Measurements from ENCODE around the gene FABP3. TPM values are rescaled to one million over a fixed set of nuclear protein-coding genes. Genes with fewer than 3 reads are reported as not detected.

FABP3 gene
- total RNA-seq, 2 donors from 2014 or later = 1.0 TPM; not detected in 1

GRCh38 chr1:31366796-31367195 lies 6.1 kb downstream of the FABP3 start:
- H3K27ac ChIP-seq = no peak overlapping the region
- no peaks in the 10 kb centered on the region for H3K27me3 ChIP-seq
- intact Hi-C loops (cut with DNase I) = no loop called here
- TF ChIP-seq CTCF (IDR thresholded peaks at IDR 0.05) (no peak), POLR2A (IDR thresholded peaks at IDR 0.05) (no peak)
- 81 to 86% methylated on average over 2 of the region's 2 CpGs for WGBS, 2 donors
- peaks cover 24% of the 10 kb centered on the region for H3K4me1 ChIP-seq
- H3K36me3 ChIP-seq (replicated peaks in 1 of 2; ENCODE audit: insufficient read depth in 1 of 2, low read depth in 2 of 2) = peaks cover 0 to 2% of the 10 kb centered on the region in 2 donors
- DNase-seq (no peak), ATAC-seq (no peak)
- no peak overlapping the region for H3K4me3 ChIP-seq
- no peaks in the 10 kb centered on the region for H3K9me3 ChIP-seq

- TF ChIP-seq POLR2A (IDR thresholded peaks at IDR 0.05) (no peak), CTCF (IDR thresholded peaks at IDR 0.05) (no peak)
- H3K9me3 ChIP-seq = no peaks in the 10 kb centered on the region
- H3K36me3 ChIP-seq (replicated peaks in 1 of 2; ENCODE audit: insufficient read depth in 1 of 2, low read depth in 2 of 2) = peaks cover 0 to 2% of the 10 kb centered on the region in 2 donors
- intact Hi-C loops (cut with DNase I) = no loop called here
- peak in 1 of 4 donors; percentile 31 for DNase-seq
- no peaks in the 10 kb centered on the region for H3K27me3 ChIP-seq
- H3K4me1 ChIP-seq = peaks cover 18% of the 10 kb centered on the region
- peak overlapping the region in 1 of 4 donors; percentile 32 for H3K27ac ChIP-seq
- ATAC-seq = no peak
- no peak overlapping the region for H3K4me3 ChIP-seq
- 75 to 77% methylated on average over 3 of the region's 3 CpGs for WGBS, 2 donors
These were observed 8.2 kb downstream of the FABP3 start for GRCh38 chr1:31364561-31365250.

GRCh38 chr1:31362032-31362431 lies 10.8 kb downstream of the FABP3 start:
- Histone ChIP-seq H3K4me1 (peaks cover 8% of the 10 kb centered on the region), H3K36me3 (replicated peaks in 1 of 2; ENCODE audit: insufficient read depth in 1 of 2, low read depth in 2 of 2) (peaks cover 0 to 2% of the 10 kb centered on the region in 2 donors), H3K4me3 (no peak overlapping the region), H3K9me3 (no peaks in the 10 kb centered on the region), H3K27ac (no peak overlapping the region), H3K27me3 (no peaks in the 10 kb centered on the region)
- WGBS, 2 donors = 94 to 100% methylated on average over 1 to 3 of the region's 3 CpGs
- no peak for ATAC-seq
- intact Hi-C loops (cut with DNase I) = no loop called here
- TF ChIP-seq POLR2A (IDR thresholded peaks at IDR 0.05) = no peak
- no peak for TF ChIP-seq CTCF (IDR thresholded peaks at IDR 0.05)
- DNase-seq = no peak

GRCh38 chr1:31361607-31362006 lies 11.3 kb downstream of the FABP3 start:
- intact Hi-C loops (cut with DNase I) = no loop called here
- Histone ChIP-seq H3K27ac (no peak overlapping the region), H3K4me1 (peaks cover 8% of the 10 kb centered on the region), H3K27me3 (no peaks in the 10 kb centered on the region), H3K9me3 (no peaks in the 10 kb centered on the region), H3K36me3 (replicated peaks in 1 of 2; ENCODE audit: insufficient read depth in 1 of 2, low read depth in 2 of 2) (peaks cover 0 to 2% of the 10 kb centered on the region in 2 donors), H3K4me3 (no peak overlapping the region)
- TF ChIP-seq POLR2A (IDR thresholded peaks at IDR 0.05) = no peak
- ATAC-seq (no peak), DNase-seq (no peak)
- WGBS, 2 donors = 95 to 96% methylated on average over 6 of the region's 6 CpGs

- no peak for TF ChIP-seq POLR2A (IDR thresholded peaks at IDR 0.05)
- no peak for TF ChIP-seq CTCF (IDR thresholded peaks at IDR 0.05)
- DNase-seq (no peak), ATAC-seq (no peak)
- Histone ChIP-seq H3K9me3 (no peaks in the 10 kb centered on the region), H3K4me1 (no peaks in the 10 kb centered on the region), H3K36me3 (replicated peaks in 1 of 2; ENCODE audit: insufficient read depth in 1 of 2, low read depth in 2 of 2) (peaks cover 0 to 4% of the 10 kb centered on the region in 2 donors), H3K27me3 (no peaks in the 10 kb centered on the region), H3K27ac (no peak overlapping the region), H3K4me3 (no peak overlapping the region)
- 81 to 88% methylated on average over 2 of the region's 2 CpGs for WGBS, 2 donors
- intact Hi-C loops (cut with DNase I) = no loop called here
These were observed 16.4 kb downstream of the FABP3 start for GRCh38 chr1:31356427-31356826.
